Measurements from ENCODE around the gene VSTM5.
"Not testable (repeated sequence)": the region's sequence is repeated elsewhere in the genome, so short reads cannot be mapped to it uniquely, and the experiment has no call there.

Gene VSTM5

GRCh38 chr11:93850594-93851018, at the start of gene VSTM5:
Gene VSTM5 (minus strand): TSS chr11:93850618. CDS start chr11:93850502, 116 bp downstream.
- DNase-seq = no peak

GRCh38 chr11:93895106-93895862, 44.9 kb upstream of the VSTM5 start:
- peak; percentile 11 for DNase-seq

- DNase-seq = no peak
Measured at GRCh38 chr11:93890391-93891051, 40.1 kb upstream of the VSTM5 start.

GRCh38 chr11:93887111-93887510, 36.7 kb upstream of the VSTM5 start:
- DNase-seq = no peak

DNA sequence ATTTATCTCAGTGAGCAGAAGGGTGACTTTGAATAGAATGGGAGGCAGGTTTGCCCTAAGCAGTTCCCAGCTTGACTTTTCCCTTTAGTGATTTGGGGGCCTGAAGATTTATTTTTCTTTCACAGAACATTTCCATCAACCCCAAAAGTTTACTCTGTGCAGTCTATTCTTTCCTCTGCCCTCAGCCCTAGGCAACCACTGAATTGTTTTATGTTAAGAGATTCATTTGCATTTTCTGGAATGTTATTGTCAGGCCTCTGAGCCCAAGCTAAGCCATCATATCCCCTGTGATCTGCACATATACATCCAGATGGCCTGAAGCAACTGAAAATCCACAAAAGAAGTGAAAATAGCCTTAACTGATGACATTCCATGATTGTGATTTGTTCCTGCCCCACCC, 28.7 kb upstream of the VSTM5 start:
- DNase-seq = not testable (repeated sequence)

DNA sequence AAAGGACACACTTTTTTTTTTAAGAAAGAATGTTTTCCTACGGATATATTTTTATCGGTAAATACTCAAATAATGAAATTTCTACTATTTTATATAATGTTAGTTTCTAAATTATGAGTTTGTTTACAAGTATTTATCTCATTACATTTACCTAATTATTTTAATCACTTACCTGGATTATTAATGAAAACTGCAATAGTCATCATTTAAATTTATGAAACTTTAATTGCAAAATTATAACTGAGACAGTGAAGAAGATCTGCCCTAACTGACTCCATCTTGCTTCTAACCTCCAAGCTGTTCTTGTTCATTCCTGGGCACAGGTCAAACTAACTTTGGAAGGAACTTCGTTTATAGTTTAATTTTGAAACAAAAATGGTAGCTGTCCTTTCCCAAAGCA, 25.2 kb upstream of the VSTM5 start:
- no peak for DNase-seq

- DNase-seq = no peak
Measured at GRCh38 chr11:93871526-93871925, 21.1 kb upstream of the VSTM5 start.

- no peak for DNase-seq
Measured at GRCh38 chr11:93870616-93871015, 20.2 kb upstream of the VSTM5 start.

DNA sequence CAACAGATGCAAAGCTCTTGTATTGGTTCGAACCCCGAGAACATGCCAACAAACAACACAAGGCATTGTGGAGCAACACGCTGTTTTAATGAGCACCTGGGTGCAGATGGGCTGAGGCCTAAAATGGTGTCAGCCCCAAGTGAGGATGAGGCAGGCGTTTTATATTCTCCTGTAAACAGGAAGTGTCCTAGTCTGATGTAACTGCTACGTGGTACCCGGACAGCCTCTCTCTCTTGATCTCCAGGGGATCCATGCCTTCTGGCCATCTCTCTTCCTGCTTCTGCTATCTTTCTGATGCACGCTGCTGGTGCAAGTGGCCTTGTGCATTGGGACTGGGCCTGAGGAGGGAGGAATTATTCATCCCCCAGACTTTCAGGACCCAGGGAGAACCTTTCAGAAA, 19.4 kb upstream of the VSTM5 start:
- no peak for DNase-seq

DNA sequence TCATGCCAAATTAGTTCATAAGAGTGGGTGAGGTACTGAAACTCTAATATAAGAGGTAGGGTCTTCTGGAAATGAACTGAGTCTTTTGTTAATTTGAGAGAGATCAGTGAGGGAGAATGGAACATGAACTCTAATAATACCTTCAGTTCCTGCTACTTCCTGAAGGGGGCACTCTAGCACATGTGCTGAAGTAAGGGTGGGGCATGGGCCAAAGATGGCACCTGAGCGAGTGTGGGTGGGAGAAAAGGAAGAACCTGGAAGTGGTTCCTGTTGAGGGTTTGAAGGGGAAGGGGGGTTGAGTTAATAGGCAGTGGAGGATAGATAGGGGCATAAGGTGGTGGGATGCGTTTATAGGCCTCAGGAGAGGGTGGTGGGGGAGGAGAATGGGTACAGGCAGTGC, 18.0 kb upstream of the VSTM5 start:
- DNase-seq = not testable (repeated sequence)

DNA sequence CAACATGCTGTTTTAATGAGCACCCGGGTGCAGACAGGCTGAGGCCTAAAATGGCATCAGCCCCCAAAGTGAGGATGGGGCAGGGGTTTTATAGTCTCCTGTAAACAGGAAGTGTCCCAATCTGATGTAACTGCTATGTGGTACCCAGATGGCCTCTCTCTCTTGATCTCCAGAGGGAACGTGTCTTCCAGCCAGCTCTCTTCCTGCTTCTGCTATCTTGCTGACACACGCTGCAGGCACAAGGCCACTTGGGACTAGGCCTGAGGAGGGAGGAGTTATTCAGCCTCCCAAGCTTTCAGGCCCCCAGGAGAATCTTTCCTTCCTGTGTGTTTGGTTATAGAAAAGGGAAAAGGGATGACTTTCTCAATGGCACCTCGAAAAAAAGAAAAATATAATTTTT, 11.4 kb upstream of the VSTM5 start:
- no peak for DNase-seq

DNA sequence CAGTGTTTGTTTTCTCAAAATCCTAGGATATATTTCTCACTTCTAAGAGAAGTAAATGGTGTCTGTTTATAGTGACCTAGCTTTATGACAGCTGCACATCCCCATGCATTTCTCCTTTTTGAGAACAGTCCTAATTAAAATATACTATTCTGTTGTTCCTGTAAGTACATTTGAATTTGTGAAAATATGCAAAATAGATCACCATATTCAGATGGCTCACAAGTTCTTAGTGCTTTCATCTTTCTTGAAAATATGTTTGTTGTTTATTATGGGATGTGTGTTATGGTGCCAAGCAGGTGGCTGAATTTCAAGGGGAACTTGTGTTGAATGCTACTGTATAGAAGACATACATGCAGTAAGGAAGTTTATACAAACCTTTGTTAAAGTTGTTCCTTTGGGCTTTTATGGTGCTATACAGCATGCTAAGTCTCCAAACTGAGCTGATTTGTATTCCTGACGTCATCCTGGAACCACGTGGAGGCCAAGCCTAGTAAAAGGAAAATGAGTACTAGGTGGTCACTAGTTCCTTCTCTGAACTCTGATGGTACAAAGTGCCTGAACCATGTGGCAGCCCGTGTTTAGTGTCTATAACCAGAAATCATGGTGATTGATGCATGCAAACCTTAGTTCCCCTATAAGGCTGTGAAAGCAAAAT, 7.8 kb upstream of the VSTM5 start:
- no peak for DNase-seq

- no peak for DNase-seq
Measured at GRCh38 chr11:93857413-93858120, 7.1 kb upstream of the VSTM5 start.

DNA sequence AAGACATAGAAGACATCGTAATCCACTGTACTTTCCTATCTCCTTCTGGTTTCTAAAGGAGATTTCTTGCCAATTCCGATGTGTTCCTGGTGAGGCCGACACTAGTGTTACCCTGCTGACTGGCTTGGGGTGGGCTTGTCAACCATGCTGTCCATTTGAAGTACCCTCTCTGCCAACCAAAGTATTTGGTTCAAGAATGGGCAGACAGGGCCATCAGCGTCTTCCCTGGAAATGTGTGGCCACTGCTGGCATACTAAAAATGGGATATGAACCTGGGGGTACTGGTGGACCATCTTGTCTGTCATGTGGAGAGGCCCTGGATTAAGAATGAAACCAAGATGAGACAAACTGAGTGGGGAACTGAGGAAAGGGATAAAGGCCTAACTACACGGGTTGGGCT, 1.8 kb upstream of the VSTM5 start:
- DNase-seq = no peak

- no peak for DNase-seq
Measured at GRCh38 chr11:93849751-93850593, 446 bp downstream of the VSTM5 start.

GRCh38 chr11:93849201-93849600, 1.2 kb downstream of the VSTM5 start:
- DNase-seq = no peak

DNA sequence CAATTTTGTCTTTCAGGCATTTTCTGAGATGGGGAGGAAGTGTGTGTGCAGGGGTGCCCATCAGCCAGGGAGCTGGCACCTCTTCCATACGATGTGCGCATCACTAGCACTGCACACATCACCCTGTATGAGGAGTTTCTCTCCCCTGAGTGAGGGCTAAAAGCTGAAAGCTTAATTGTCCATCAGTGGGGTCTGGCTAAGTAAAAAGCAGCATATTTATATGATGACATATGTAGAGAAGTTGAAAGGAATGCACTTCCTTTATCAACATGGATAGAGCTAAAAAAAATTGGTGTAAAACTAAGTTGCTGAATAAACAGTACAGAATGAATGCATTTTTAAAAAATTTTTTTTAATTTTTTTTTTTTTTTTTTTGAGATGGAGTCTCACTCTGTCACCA, 4.0 kb downstream of the VSTM5 start:
- DNase-seq = no peak

- no peak for DNase-seq
Measured at GRCh38 chr11:93845181-93846092, 5.0 kb downstream of the VSTM5 start.

DNA sequence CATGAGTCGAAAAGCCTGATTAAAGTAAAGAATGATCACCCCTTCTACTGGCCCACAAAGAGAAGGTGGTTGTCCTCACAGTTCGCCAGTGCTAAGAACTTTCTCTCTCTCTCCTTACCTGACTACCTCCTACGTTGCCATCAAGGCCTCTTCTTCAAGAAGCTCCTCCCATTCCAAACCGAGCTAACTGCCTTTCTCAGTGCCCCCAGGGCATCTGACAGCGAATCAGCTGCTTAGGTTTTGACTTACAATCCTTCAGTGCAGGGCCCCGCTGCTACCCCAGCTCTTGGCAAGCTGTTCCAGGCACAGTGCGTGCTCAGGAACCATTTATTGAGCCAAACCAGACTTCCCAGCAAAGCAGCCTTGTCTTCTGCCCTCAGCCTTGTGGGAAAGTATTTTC, 5.8 kb downstream of the VSTM5 start:
- no peak for DNase-seq

DNA sequence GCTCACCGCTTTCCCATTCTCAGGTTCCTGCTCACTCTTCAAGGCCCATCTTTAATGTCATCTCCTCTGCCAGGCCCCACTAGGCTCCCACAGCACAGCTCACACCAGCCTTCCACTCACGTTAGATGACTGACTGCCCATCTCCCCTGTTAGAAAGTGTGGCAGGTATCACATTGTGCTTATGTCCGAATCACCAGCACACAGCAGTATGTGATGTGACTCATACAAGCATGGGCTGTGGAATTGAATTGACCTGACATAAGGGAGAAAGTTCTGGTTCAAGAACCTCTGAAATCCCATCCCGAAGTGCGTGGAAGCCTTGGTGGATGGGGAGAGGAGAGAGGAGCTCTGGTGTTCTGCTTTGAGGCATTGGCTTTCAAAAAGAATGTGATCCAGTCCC, 6.5 kb downstream of the VSTM5 start:
- DNase-seq = no peak

- DNase-seq = no peak
Measured at GRCh38 chr11:93842461-93842860, 8.0 kb downstream of the VSTM5 start.
